OCI-LY3 (cell line): ENCODE results near the gene ZBTB7C.

ENCODE experiments used
- EZH2phosphoT487 ChIP-seq: fragments of 200-600 bp; shearing (Covaris generic); IDR thresholded peaks from 2 replicates; pipeline ENCODE4 v1.6.1; 2018; ENCODE audit warnings: antibody characterized with exemption, mixed run types, low read depth
- TF ChIP-seq, protein P1 (sequence below): fragments of 200-600, 300-600 bp; sonication (generic); IDR thresholded peaks from 2 replicates; pipeline ENCODE4 v1.5.1; 2014; ENCODE audit warnings: antibody characterized with exemption, low read length, low read depth

DNA sequence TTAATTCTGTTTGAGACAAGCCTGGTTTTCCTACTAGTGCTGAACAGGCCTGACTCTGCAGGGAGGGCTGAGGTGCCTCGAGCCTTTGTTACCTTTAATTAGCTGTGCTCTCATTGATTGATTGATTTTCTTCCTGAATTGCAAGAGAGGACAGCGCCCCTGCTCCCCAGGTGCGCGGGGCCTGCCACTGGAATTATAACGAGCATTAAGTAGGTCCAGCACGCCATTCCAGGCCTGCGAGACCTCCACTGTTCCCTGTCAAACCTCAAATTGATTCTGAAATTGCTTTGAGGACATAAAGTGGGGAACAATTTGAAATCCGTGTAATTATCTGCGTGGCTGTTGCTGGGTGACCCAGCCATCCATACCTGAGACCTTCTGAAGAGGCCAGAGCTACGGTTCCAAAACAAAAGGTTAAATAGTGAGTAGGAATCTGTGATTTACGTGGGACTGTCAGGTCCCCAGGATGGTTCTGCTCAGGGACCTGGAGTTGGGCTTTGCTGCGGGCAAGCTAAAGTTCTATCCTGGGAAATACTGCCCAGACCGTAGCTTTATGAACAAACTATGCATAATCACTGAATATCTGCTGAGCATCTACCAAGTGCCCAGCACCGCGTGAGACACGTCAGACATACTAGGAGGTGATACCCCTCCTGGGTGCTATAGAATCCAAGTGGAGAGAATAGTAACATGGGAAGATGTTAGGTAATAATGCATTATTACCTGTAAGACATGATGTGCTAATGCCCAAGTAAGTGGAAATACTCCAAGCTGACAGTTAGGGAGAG lies 104.1 kb downstream of the ZBTB7C start:
- TF ChIP-seq EZH2phosphoT487, result no peak
- TF ChIP-seq, protein P1, sequence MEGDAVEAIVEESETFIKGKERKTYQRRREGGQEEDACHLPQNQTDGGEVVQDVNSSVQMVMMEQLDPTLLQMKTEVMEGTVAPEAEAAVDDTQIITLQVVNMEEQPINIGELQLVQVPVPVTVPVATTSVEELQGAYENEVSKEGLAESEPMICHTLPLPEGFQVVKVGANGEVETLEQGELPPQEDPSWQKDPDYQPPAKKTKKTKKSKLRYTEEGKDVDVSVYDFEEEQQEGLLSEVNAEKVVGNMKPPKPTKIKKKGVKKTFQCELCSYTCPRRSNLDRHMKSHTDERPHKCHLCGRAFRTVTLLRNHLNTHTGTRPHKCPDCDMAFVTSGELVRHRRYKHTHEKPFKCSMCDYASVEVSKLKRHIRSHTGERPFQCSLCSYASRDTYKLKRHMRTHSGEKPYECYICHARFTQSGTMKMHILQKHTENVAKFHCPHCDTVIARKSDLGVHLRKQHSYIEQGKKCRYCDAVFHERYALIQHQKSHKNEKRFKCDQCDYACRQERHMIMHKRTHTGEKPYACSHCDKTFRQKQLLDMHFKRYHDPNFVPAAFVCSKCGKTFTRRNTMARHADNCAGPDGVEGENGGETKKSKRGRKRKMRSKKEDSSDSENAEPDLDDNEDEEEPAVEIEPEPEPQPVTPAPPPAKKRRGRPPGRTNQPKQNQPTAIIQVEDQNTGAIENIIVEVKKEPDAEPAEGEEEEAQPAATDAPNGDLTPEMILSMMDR, result no peak
